Measurements from ENCODE around the gene KY. TPM values are rescaled to one million over a fixed set of nuclear protein-coding genes. Genes with fewer than 3 reads are reported as not detected.

KY gene
- total RNA-seq, 1 donor from 2014 or later = 0.62 TPM

DNA sequence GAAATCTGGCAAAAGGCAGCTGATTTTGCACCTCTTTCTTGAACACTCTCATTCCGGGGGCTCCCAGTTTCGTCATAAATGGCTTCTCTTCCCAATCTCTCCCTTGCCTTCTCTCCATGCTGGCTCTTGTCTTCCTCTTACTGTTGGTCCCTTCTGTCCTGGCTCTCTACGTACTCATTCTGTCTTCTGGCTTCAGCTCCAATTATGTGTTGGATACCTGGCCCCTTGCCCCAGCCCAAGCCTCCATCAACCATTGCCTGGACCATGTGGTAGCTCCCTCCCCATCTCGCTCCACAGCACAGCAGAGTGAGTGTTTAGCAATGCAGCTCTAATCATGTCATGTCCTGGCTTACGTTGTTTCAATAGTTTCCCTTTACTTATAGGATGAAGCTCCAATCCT lies 21.7 kb upstream of the KY start:
- no peak for DNase-seq

DNA sequence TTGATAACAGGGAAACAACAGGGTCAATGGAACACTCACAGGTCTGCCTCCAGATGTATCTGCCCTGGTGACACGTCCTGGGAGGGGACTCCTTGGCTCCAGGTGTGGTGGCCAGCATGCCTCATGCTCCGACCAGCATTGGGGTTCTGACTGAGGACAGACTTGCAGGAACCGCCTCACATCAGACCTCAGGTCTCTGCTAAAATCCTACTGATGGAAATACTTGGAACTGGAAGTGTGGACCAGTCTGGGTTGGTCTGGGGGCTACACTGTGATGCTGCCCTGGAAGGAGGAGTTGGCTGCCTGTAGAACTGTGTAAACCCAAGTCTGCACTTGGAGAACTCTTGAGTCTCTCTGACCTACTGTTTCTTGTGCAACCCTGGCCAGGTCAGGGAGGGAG lies 17.1 kb upstream of the KY start:
- no peak for DNase-seq

DNA sequence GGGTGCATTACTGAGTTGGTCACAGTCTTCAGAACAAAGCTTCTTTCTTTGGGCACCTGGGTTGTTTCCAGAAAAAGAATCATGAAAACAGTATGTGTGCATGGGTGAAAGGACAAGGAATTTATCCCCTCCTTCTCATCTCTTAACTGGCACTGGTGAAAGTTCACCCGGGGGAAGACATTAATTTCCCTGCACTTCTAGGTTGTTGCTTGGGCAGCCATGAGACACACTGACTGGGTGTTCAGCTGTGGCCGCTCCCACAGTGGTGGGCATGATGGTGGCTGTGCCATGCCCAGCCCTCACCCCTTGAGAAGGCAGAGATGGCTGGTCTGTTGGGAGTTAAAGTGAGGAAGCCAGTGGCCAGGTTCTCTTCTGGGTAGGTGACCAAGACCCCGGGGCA lies 16.6 kb upstream of the KY start:
- DNase-seq = no peak

DNA sequence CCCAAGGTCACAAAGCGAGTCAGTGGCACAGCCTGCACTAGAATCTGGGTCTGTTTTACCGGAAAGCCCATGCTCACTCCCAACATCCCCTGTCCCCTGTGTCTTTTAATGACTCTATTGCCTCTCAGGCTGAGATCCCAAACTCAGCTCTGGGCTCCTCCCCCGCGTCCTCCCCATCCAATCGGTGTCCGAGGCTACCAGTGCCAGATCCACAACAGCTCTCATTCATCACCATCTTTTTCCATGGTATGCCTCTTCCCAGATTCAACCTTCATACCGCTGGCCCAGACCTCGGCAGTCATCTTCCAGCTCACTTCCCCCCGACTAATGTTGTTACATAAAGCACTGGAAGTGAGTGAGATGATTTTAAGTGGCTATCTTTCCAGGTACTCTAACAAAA lies 16.1 kb upstream of the KY start:
- no peak for DNase-seq

DNA sequence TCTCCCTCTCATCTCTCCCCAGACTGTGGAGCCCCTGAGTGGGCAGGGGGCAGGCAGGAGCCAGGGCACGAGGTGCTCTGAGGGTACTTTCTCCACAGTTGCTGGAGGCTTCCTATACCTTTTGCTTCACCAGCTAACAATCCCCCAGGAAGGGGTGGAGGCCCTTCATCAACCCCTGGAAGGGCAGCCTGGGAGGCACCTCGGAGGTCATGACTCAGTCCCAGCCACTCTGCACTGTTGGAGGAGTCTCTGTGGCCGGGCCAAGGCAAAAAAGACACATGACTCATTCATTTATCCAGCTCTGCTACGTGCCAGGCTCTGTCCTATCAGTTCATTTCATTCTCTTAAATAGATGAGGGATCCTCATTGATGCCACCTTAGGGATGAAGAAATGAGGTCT lies 15.6 kb upstream of the KY start:
- DNase-seq = no peak

DNA sequence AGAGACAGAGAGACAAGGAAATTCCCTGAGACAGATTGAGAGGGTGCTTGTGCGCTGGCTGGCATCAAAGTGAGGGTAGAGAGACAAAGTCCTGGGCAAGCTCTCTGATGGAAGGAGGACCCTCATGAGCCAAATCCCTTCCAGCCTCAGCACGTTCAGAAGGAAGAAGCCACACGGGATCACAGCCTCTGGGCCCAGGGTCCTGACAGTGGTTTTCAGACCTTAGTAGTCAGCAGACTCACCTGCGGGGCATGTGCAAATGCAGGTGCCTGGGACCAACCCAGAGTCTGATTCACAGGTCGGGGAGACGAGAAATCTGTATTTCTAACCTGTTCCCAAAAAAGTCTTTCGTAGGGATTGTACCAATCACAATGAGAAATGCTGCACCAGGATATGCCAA lies 15.2 kb upstream of the KY start:
- no peak for DNase-seq

DNA sequence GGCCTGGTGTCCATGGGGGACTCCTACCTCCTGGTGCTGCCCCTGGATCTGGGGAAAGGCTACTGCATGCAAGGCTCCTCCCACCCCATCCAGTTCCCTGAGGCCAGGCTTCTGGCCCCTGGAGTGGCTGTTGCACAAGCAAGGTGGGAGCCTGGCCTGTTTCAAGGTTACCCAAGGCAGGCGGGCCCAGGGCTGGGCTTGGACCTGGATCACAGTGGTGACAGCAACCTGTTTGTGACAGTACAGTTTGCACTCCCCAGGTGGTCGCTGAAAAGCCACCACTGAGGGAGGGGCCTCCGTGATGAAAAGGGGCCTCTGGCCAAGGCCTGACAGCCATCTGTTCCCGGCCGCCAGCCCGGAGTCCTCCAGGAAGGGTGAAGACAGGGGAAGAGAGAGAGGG lies 14.4 kb upstream of the KY start:
- DNase-seq = no peak

DNA sequence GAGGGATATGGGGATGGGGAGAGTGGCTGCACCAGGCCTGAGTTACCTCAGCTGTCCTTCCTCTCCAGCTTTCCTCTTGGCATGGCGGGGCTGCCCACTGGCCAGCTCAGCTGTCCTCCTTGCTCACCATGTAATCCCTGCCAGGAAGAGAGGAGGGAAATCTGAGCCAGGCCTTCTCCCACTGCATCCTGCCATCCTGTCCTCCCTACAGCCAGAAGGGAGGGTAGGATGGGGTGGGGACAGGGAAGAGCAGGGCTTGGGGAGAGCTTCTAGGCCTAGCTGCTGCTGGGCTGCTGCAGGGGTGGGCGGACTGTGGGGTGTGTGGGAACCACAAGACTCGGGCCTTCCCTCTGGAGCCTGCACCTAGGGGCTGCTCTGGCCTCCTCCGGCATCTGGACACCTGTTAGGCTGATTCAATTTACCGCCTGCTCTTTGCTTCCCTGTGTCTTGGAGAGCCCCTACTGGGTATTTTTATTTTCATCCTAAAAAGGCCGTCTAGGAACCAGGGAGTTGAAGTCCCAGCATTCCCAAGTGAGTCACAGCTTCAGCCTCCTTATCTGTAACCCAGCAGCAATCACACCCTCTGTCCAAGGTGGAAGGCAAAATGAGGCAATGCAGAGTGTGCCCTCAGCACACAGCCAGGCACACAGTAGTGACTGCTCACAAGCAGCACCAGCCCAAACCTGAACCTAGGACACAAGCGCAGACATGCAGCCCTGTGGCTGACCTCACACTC lies 13.1 kb upstream of the KY start:
- DNase-seq = no peak

DNA sequence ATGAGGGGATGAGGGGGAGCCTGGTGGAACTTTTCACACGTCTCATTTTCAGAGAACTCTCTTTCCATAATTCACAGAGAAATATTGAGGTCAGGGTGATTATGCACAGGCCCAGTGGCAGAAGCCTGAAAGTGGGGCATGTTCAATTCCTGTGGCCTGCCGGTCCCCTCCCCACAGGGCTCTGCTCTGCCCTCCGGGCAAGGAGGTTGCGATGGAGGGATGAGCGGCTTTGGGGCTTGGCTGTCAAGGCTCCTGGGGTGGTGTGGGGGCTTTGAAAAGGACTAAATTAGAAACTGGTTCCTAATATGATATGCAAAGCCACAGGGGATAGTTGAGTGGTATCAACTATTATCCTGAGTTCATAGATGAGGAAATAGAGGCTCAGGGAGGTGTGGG lies 9.2 kb upstream of the KY start:
- DNase-seq = no peak

DNA sequence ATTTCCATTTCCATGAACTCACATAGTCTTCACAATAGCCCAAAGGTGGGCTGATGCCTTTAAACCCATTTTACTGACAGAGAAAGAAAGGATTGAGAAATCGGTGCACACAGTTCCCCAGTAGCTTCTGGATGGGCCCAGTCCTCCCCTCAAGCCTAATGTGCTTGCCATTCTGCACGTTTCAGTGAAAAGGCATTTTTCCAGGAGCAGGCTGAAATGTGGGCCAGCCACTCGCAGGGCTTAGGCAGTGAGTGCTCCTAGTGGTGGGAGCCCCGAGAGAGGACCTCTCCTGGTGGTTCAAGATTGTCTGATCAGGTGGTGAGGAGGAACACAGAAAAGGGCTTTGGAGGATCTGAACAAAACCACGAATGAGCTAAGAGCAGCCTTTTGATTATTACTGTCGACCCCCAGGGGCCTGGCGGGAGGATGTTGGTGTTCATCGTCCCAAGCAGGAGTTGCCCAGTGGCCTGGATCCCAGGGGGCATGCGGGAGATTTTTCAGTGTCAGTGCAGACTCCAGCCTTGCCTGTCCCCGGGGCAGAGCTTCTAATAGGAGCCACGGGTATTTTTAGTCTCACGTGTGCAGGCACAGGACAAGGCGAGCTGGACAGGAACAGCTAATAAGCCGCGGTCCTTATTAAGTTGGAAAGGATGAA lies 8.7 kb upstream of the KY start:
- DNase-seq = no peak

DNA sequence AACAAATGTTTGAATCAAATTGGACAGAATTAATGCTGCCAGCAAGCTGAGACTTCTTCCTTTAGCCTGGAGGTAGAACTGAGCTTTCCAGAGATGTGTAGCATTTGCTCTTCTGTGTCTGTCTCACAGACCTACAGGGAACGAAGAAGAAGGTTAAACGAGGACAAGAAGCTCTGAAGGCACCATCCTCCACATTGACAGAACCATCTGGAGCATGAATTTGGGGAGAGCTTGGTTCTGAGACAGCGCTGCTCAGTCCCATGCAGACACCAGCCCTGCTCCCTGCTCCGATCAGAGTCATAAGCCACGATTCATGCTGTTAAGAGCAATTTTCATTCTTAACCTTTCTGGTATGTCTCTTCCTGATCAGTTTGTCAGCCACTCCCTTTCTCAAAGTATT lies 7.7 kb upstream of the KY start:
- DNase-seq = no peak

DNA sequence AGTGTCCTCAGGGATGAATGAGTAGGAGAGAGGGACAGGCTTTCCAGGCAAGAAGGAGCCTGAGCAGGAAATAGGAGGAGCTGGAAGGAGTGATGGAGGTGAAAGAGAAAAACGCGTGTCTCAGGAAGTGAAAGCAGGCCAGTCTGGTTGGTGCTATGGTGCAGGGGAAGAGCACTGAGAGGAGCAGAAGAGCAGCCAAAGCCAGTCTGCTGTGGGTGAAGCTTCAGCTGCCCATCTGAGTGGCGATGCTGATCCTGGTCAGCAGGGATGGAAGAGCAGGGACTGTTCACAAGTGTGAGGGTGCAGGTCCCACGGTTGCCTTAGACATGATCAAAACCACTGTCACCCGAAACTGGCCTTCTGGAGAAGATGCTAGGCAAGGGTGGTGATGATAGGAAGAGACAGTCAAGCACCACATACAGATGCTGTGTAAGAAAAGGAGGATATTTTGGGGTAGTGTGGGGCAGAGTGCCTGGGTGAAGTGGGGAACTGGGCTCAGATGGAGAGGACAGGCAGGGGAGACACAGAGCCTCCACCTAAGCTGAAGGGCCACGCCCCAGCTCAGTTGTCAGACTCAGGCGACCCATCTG lies 5.5 kb upstream of the KY start:
- no peak for DNase-seq

DNA sequence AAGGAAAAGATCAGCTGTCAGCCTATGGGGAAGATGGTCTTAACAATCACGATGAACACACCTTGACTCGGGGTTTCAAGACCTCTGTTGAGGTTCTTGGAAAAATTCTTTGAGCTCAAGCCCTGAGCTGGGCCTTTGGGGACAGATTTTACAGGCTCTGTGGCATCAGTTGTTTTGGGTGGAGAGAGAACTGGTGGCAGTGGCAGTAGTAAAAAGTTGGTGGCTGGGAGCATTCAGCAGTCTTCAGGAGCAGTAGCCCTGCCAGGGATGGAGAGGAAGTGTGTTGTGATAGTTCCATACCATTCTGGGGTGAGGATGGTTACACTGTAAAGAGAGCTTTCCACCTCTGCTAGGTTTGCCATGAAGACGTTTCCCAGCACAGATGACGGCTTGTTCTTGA lies 4.9 kb upstream of the KY start:
- DNase-seq = no peak

DNA sequence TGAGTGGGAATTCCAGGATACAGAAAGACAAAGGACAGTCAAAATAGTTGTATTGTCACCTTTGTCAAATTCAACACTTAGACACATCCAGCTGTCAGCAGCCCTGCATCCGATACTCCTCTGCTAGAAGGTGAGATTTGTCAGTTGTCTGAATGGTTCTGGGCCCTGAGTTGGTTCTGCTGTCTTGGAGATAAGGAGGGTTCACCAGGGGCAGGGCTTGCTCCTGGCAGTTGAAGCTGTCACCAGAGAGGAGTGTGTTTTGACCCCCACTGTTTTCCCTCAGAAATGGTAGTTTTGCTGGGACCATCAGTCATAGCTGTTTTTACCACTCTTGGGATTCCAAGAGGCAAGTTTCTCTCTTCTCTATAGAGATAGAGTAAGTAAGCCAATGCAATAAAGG lies 3.2 kb upstream of the KY start:
- no peak for DNase-seq

DNA sequence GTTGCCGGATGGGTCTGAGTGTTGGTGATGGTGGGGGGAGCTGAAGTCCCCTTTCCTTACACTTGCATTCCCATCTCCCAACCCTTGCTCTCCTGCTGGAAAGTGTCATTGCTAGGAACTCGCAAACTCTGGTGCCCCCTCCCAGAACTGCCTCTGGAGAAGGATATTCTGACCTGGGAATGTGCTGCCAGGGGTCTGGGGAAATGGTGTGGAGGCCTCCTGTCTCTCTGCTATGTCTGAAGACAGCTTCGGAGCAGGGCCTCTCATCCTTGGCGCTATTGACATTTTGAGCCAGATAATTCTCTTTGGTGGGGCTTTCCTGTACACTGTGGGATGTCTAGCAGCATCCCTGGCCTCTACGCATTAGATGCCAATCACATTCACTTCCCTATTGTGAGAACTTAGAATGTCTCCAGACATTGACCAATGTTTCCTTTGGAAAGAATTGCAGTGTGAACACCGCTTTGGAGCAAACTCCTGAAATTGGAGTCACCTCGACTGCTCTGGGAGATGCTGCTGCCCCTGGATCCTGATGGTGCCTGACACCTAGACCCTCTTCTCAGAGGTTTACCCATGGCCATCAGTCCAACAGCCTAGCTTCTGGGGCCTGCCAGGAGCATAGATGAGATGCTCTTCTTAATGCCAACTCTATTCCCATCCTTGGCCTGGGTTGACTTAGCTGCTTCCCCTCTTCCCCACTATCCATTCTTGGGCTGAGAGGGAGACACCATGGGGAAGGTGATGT lies 2.2 kb upstream of the KY start:
- no peak for DNase-seq

DNA sequence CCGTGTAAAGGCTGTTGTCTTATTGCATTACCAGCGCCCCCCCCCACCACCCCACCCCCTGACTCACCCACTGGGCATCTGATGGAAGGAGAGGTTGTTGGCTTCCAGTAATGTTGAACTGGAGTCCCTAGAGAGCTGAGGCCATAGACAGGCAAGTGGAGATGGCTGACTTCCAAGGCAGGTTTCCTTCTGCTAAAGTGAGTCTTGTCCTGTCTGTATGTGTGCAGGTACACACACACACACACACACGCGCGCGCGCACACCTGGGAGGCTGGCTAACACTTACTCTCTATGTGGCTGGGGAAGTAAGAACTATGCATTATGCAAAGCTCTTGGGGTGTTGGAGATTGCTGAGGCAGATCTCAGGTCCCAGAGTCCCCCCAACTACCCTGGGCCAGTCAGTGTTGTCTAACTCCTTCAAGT lies 1.6 kb upstream of the KY start:
- DNase-seq = no peak

DNA sequence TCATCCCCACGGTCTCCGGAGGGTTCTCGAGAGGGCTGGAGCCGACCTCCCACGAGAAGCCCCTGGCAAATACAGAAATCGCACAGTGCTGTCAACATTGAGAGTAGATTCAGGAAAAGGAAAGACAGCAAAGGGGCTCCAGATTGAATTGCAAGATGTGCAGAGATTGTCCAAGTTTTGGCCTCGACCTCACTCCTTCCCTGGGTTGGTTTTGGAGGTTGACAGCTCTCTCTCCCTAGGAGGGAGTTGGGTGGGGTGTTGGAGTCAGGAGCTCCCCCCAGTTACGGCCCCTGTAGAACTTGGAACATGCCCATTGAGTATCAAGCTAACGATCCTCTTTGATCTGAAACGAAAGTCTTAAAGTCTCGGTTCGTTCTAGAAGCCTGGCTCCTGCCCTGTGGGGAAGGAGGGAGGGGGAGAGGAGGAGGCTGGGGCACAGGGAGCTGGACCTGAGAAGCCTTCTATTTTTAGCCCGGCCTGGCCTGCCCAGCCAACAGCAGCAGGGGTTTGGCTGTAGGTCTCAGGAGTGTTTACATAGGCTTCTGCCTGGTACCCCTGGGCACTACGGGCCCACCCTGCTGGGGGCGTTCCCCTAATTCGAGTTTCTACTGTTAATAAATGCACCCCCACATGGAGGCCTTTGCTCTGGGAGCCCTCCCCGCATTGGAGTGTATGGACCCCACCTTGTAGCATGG lies 672 bp upstream of the KY start:
- no peak for DNase-seq

DNA sequence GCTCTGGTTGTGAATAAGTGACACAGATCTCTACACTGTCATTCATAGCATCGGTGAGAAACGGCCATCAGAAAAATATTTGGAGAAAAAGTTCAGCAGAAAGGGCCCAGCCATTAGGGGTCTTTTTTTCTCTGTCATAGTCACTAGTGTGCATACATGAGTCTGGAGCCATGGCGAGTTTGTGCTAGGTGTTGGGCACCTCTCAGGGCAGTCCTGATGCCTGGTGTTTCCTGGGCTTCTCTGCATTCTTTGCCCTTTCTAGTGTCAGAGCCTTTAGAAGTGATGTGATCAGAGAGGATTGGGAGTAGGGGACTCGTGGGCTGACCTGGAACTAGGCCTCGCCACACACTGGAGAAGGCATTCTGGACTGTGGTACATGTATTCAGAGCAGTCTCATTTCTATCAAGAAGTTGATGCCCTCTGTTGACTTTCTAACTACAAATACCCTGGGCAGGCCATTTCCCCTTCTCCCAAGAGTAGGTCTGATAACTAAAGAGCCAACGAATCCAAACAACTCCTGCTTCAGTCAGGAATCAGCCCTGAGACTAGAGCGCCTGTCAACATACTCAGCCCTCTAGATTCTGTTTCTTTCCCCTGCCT lies 1.6 kb downstream of the KY start:
- DNase-seq = no peak

DNA sequence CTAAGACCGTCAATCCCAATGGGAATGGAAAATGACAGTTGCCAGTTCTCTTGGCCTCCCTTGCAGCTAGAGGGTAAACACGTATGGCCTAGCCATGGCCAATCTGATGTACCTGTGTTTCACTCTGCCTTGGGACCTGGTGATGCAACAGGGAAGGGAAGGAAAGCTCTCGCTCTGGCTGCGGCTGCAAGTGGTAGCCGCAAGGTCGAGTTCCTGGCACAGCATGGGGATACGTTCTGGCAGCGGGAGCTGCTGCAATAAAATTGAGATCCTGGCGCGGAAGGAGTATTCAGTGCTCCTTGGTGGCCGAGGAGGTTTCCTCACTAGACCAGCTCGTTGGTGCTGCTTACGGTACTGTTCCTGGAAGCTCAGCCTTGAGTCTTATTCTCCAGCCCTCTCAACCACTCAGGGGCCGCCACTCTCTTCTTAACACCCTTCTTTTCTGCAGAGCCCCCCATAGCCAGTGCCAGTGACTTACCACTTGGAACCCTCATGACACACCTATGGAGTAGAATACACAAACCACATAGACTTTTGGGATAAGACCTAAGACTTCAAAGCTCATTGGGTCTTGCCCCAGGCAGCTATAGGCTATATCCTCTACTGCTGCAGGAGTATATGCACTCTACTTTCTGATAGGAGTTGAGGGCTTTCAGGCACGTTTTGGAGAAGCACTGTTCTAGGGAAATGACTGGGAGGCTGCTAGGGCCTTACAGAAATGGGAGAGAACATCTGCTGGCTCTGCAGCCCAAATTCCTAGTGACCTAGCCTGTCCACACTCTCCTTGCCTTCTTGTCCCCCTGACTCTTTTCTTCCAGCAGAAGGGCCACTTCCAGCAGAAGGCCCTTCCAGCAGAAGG lies 2.7 kb downstream of the KY start:
- no peak for DNase-seq

DNA sequence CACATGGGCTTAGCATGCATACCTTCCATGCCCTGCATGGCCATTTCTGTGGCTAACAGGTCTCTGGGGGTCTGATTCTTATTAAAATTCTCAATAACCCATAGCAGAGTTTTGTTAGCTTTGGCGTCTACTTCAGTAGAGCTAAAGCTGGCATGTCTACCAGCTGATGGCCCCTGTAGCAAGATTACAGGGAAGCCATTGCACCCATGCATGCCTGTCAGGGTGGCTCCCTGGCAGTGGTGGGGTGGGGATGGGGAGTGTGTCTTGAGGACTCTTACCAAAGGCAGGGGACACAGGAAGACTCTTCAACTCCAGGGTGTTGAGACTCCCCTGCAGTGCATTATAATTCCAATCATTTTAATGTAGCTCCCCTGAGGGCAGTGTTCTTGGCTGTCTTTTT lies 4.7 kb downstream of the KY start:
- DNase-seq = no peak

DNA sequence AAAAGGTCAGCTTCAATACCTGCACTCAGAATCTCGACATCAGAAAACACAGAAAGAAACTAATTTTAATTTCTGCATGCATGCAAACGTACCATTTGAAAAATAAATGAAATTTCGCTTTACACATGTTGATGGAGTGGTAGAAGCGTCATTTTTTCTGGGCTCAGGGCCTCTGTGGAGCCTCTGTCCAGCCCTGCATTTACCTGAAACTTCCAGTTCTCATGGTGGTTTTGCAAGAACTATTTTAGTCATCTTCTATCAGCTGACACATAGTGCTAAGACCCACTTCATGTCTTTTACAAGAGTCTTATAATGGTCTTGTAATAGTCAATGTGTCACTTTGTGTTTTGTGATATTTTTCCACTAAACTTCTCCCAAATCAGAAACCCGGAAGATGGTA lies 5.3 kb downstream of the KY start:
- DNase-seq = no peak
